Vagina (tissue), 2 donors: Measurements from ENCODE around the gene SLC25A18.

Experiments
- CTCF ChIP-seq, 3 experiments: fragments of 450-650 bp in 2 of 3; fragments of 200-600 bp in 1 of 3; sonication (generic) in 1 of 3; IDR thresholded peaks; one replicate each; pipeline ENCODE4 v1.5.1; 2017 to 2019; ENCODE audit warnings: antibody characterized with exemption in 3 of 3, mild to moderate bottlenecking in 2 of 3, moderate library complexity in 2 of 3
- POLR2A ChIP-seq, 2 donors: fragments of 450-650 bp; IDR thresholded peaks; one replicate each; pipeline ENCODE4 v1.6.1; 2017; ENCODE audit warnings: antibody characterized with exemption in 2 of 2, mild to moderate bottlenecking in 2 of 2, moderate library complexity in 2 of 2
- POLR2AphosphoS5 ChIP-seq, 2 donors: sonication (generic); formaldehyde crosslinking; IDR thresholded peaks; one replicate each; pipeline ENCODE4 v1.9.0; 2017; ENCODE audit warnings: antibody characterized with exemption in 2 of 2, mild to moderate bottlenecking in 2 of 2, low read depth in 1 of 2; ENCODE audit not compliant: insufficient read depth in 1 of 2

GRCh38 chr22:17637490-17638181 is 74.3 kb downstream of the SLC25A18 start:
- TF ChIP-seq CTCF (IDR thresholded peaks at IDR 0.05): no peak
- TF ChIP-seq POLR2AphosphoS5 (IDR thresholded peaks at IDR 0.05; ENCODE audit: insufficient read depth in 1 of 2, low read depth in 1 of 2): no peak
- no peak for TF ChIP-seq POLR2A (IDR thresholded peaks at IDR 0.05)
